PC-9 (cell line): ENCODE data around the gene CUL3. TPM values are rescaled to one million over a fixed set of nuclear protein-coding genes. Genes with fewer than 3 reads are reported as not detected.

Experiments used
- BruUV-seq: library from RNA; stranded (reverse); fragments of 400-500 nt; replicated peaks from 2 replicates; lab custom pipeline; 2021; lab: Mats Ljungman, UMichigan
- CTCF ChIA-PET: fragments of 300-600 bp; sonication (Branson Sonifier 250); formaldehyde crosslinking; loops from one replicate; lab custom pipeline; 2022; ENCODE audit warnings: antibody characterized with exemption; lab: Charles Lee
- POLR2A ChIA-PET: fragments of 300-600 bp; sonication (Branson Sonifier 250); formaldehyde crosslinking; loops from one replicate; lab custom pipeline; 2022; ENCODE audit warnings: antibody characterized with exemption; ENCODE audit not compliant: unreplicated experiment; lab: Charles Lee
- DNase-seq, 2 experiments: peaks; one replicate each; pipeline versions ENCODE4 v3.0.0 to v3.0.0-alpha.2; 2015 to 2022; ENCODE audit warnings: mixed read lengths in 1 of 2
- H2AFZ ChIP-seq: fragments of 200-600 bp; sonication (generic); 2 replicates; pipeline ENCODE4 v1.8.1; 2017; ENCODE audit warnings: antibody characterized with exemption
- H3F3A ChIP-seq: fragments of 200-600 bp; sonication (generic); 2 replicates; pipeline ENCODE4 v1.8.1; 2017; ENCODE audit warnings: antibody characterized with exemption, mild to moderate bottlenecking, low read depth; ENCODE audit not compliant: insufficient read depth
- H3K27ac ChIP-seq: fragments of 200-600 bp; sonication (generic); 2 replicates; pipeline ENCODE4 v1.6.1; 2016; ENCODE audit warnings: mixed run types
- H3K27me3 ChIP-seq: fragments of 200-600 bp; sonication (generic); 2 replicates; pipeline ENCODE4 v1.6.1; 2016; ENCODE audit warnings: low read depth, mixed run types; ENCODE audit not compliant: insufficient read depth
- H3K36me3 ChIP-seq: fragments of 200-600 bp; sonication (generic); 2 replicates; pipeline ENCODE4 v1.6.1; 2016; ENCODE audit warnings: low read depth, mixed run types
- H3K4me1 ChIP-seq: fragments of 200-600 bp; sonication (generic); replicated peaks from 2 replicates; pipeline ENCODE4 v1.6.1; 2016; ENCODE audit warnings: mixed run types; ENCODE audit not compliant: insufficient read depth
- H3K4me2 ChIP-seq: fragments of 200-600 bp; sonication (generic); 2 replicates; pipeline ENCODE4 v1.6.1; 2017; ENCODE audit warnings: mixed run types
- H3K4me3 ChIP-seq: fragments of 200-600 bp; sonication (generic); 2 replicates; pipeline ENCODE4 v1.6.1; 2016; ENCODE audit warnings: mixed run types
- H3K79me2 ChIP-seq: fragments of 200-600 bp; sonication (generic); 2 replicates; pipeline ENCODE4 v1.6.1; 2017; ENCODE audit warnings: low read depth, mixed run types
- H3K9me2 ChIP-seq: fragments of 200-600 bp; sonication (generic); 2 replicates; pipeline ENCODE4 v1.8.1; 2017; ENCODE audit warnings: mild to moderate bottlenecking; ENCODE audit not compliant: insufficient read depth
- H3K9me3 ChIP-seq: fragments of 200-600 bp; sonication (generic); 2 replicates; pipeline ENCODE4 v1.8.1; 2016; ENCODE audit warnings: low read depth; ENCODE audit not compliant: insufficient read depth
- H4K20me1 ChIP-seq: fragments of 200-600 bp; sonication (generic); 2 replicates; pipeline ENCODE4 v1.8.1; 2017; ENCODE audit not compliant: insufficient read depth
- CTCF ChIP-seq: fragments of 200-600 bp; sonication (generic); conservative IDR thresholded peaks from 2 replicates; pipeline ENCODE4 v1.6.1; 2017; ENCODE audit warnings: mixed run types, antibody characterized with exemption, mild to moderate bottlenecking, moderate library complexity
- EZH2 ChIP-seq: fragments of 200-600 bp; sonication (generic); IDR thresholded peaks from 2 replicates; pipeline ENCODE4 v1.8.0; 2017; ENCODE audit warnings: antibody characterized with exemption, low read depth
- intact Hi-C: fragments of 100-400 bp; cut with micrococcal nuclease; formaldehyde crosslinking; loops from one replicate; pipeline ENCODE4 v1.10.0; 2022; ENCODE audit not compliant: unreplicated experiment
- total RNA-seq: library from RNA; stranded (reverse); gene quantifications from 2 replicates; pipeline ENCODE4 v1.2.3, GENCODE V29; 2021

The CUL3 gene
- total RNA-seq, 1 experiment from 2014 or later = 200 TPM

GRCh38 chr2:224449212-224450147 is 135.7 kb downstream of the CUL3 start:
- H3K9me3 ChIP-seq = peaks cover 4% of the 10 kb centered on the region; the same call in 1 of the 2 replicates
- peak overlapping the region; percentile 15; the same call in 1 of the 2 replicates for H2AFZ ChIP-seq
- no peaks in the 10 kb centered on the region for H3K79me2 ChIP-seq
- no peak overlapping the region for H3K4me3 ChIP-seq
- no peaks in the 10 kb centered on the region for H3K9me2 ChIP-seq
- H3K4me1 ChIP-seq = 0 out of 2 replicates have a peak, but pooled peaks cover 3% of the 10 kb centered on the region
- H3F3A ChIP-seq = no peaks in the 10 kb centered on the region
- POLR2A ChIA-PET = no interaction called here
- no peaks in the 10 kb centered on the region for H3K27me3 ChIP-seq
- no peak overlapping the region for H3K4me2 ChIP-seq
- H4K20me1 ChIP-seq = no peaks in the 10 kb centered on the region
- H3K27ac ChIP-seq = no peak overlapping the region
- no TSS peak for BruUV-seq
- intact Hi-C loops = loop anchor here (1.0 to 2.0 kb wide), 4 partner anchors 80 to 479 kb away; no protein-coding TSS in a partner anchor
- H3K36me3 ChIP-seq = no peaks in the 10 kb centered on the region
- TF ChIP-seq CTCF = peak; percentile 85
- no peak for TF ChIP-seq EZH2
- CTCF ChIA-PET = interaction anchor here (0.6 to 1.3 kb wide), 7 partner anchors 91 to 1216 kb away, joined by 3 to 5 read pairs (median 4); no protein-coding TSS in a partner anchor
- peak; percentile 24 to 50 for DNase-seq

GRCh38 chr2:224448236-224448635 is 136.9 kb downstream of the CUL3 start:
- Histone ChIP-seq H3K4me1 (0 out of 2 replicates have a peak, but pooled peaks cover 3% of the 10 kb centered on the region), H2AFZ (no peak overlapping the region), H3K9me2 (no peaks in the 10 kb centered on the region), H3K79me2 (no peaks in the 10 kb centered on the region), H3F3A (no peaks in the 10 kb centered on the region), H4K20me1 (no peaks in the 10 kb centered on the region), H3K4me3 (no peak overlapping the region), H3K27me3 (no peaks in the 10 kb centered on the region), H3K9me3 (peaks cover 4% of the 10 kb centered on the region; the same call in 1 of the 2 replicates), H3K4me2 (no peak overlapping the region), H3K36me3 (no peaks in the 10 kb centered on the region), H3K27ac (no peak overlapping the region)
- TF ChIP-seq EZH2 = no peak
- TF ChIP-seq CTCF = no peak
- intact Hi-C loops = loop anchor here (2.0 kb wide), 2 partner anchors 203 to 477 kb away; no protein-coding TSS in a partner anchor
- ChIA-PET CTCF (interaction anchor here (0.6 kb wide), 2 partner anchors 25 to 137 kb away, joined by 6 to 7 read pairs; no protein-coding TSS in a partner anchor), POLR2A (interaction anchor here (0.7 kb wide), 1 partner anchor 1619 kb away, joined by 3 read pairs; no protein-coding TSS in a partner anchor)
- BruUV-seq = no TSS peak
- DNase-seq = no peak

GRCh38 chr2:224444783-224445182 is 140.4 kb downstream of the CUL3 start:
- Histone ChIP-seq H3K27ac (no peak overlapping the region), H2AFZ (no peak overlapping the region), H3K4me1 (peaks cover 8% of the 10 kb centered on the region), H3K4me3 (no peak overlapping the region), H3F3A (no peaks in the 10 kb centered on the region; the same call in 1 of the 2 replicates), H4K20me1 (no peaks in the 10 kb centered on the region), H3K36me3 (no peaks in the 10 kb centered on the region), H3K4me2 (no peak overlapping the region), H3K9me3 (no peaks in the 10 kb centered on the region), H3K9me2 (no peaks in the 10 kb centered on the region), H3K27me3 (no peaks in the 10 kb centered on the region), H3K79me2 (no peaks in the 10 kb centered on the region)
- intact Hi-C loops = no loop called here
- DNase-seq = no peak
- ChIA-PET POLR2A (no interaction called here), CTCF (no interaction called here)
- no peak for TF ChIP-seq EZH2
- TF ChIP-seq CTCF = no peak
- no TSS peak for BruUV-seq
